Ectodermal cell (in vitro differentiated cells): Measurements from ENCODE around the gene ZNF77.
"Not testable (repeated sequence)": the region's sequence is repeated elsewhere in the genome, so short reads cannot be mapped to it uniquely, and the experiment has no call there.

Experiments
- H3K27ac ChIP-seq: 2 replicates; pipeline ENCODE4 v1.7.0; 2013; ENCODE audit warnings: mild to moderate bottlenecking, low read depth, low read length; ENCODE audit not compliant: insufficient read depth, poor library complexity, severe bottlenecking
- H3K27me3 ChIP-seq: 2 replicates; pipeline ENCODE4 v1.7.0; 2013; ENCODE audit warnings: mild to moderate bottlenecking, low read length; ENCODE audit not compliant: insufficient read depth, control insufficient read depth, poor library complexity, severe bottlenecking
- H3K36me3 ChIP-seq: one replicate; pipeline ENCODE4 v1.7.0; 2013; ENCODE audit warnings: low read length; ENCODE audit not compliant: control insufficient read depth, insufficient read depth
- H3K4me1 ChIP-seq: one replicate; pipeline ENCODE4 v1.7.0; 2013; ENCODE audit warnings: low read length; ENCODE audit not compliant: control insufficient read depth, insufficient read depth
- H3K4me3 ChIP-seq: 2 replicates; pipeline ENCODE4 v1.7.0; 2013; ENCODE audit warnings: low read depth, low read length, control low read depth; ENCODE audit not compliant: insufficient read depth
- H3K9me3 ChIP-seq: 2 replicates; pipeline ENCODE4 v1.7.0; 2013; ENCODE audit warnings: mild to moderate bottlenecking, low read length, moderate library complexity; ENCODE audit not compliant: control insufficient read depth
- WGBS, 2 experiments: methylation state at CpG; one replicate each; pipeline ENCODE4 v1.1.7; 2013; ENCODE audit warnings: missing lambda C conversion rate in 2 of 2; 5-methylcytosine and 5-hydroxymethylcytosine counted together

The ZNF77 gene

DNA sequence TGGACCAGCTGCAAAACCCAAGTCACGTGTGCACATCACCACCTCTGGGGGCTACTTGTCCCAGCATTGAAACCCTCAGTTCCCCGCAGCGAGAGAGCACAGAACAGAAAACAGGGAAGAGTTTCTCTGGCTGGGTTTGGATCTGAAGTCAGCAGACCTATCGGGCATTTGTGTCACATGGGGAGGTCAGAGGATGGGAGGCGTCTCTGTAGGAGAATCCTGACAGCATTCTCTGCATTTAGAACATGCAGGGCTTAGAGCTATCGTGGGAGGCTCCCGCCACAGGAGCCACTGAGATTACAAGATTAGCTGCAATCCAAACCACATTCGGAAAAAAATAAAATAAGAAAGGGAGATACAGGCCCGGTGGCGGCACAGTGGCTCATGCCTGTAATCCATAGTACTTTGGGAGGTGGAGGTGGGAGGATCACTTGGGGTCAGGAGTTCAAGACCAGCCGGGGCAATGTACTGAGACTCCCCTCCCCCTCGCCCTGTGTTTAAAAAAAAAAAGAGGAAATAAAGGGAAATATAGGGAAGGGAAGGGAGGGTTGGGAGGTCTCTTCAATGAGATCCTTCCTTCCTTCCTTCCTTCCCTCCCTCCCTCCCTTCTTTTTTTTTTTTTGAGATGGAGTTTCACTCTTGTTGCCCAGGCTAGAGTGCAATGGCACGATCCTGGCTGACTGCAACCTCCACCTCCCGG, 29.7 kb upstream of the ZNF77 start:
- Histone ChIP-seq H3K4me1 (peaks cover 14% of the 10 kb centered on the region), H3K27ac (no peak overlapping the region), H3K36me3 (no peaks in the 10 kb centered on the region), H3K27me3 (peaks cover 65% of the 10 kb centered on the region), H3K9me3 (no peaks in the 10 kb centered on the region), H3K4me3 (no peak overlapping the region)
- 57 to 58% methylated on average over 13 to 14 of the region's 14 CpGs for WGBS, 2 experiments

DNA sequence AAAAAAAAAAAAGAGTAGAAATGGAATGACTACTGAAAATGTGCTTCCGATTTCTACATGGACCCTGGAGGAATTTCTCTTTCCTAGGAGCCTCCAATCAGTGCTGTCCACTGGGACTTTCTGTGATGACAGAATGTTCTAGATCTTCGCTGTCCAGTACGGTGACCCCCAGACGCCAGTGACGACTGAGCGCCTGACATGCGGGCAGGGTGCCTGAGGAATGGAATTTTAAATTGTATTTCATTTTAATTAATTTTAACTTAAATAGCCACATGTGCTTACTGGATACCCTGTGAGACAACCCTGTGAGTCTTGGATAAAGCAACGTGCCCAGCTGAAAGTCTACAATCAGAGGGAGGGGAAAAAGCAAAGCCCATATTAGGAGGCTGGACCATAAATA, 28.5 kb upstream of the ZNF77 start:
- H3K27ac ChIP-seq = no peak overlapping the region
- H3K4me1 ChIP-seq = peaks cover 14% of the 10 kb centered on the region
- WGBS, 2 experiments = 89 to 90% methylated on average over 7 to 8 of the region's 8 CpGs
- no peak overlapping the region for H3K4me3 ChIP-seq
- no peaks in the 10 kb centered on the region for H3K9me3 ChIP-seq
- H3K36me3 ChIP-seq = no peaks in the 10 kb centered on the region
- H3K27me3 ChIP-seq = peaks cover 53% of the 10 kb centered on the region

DNA sequence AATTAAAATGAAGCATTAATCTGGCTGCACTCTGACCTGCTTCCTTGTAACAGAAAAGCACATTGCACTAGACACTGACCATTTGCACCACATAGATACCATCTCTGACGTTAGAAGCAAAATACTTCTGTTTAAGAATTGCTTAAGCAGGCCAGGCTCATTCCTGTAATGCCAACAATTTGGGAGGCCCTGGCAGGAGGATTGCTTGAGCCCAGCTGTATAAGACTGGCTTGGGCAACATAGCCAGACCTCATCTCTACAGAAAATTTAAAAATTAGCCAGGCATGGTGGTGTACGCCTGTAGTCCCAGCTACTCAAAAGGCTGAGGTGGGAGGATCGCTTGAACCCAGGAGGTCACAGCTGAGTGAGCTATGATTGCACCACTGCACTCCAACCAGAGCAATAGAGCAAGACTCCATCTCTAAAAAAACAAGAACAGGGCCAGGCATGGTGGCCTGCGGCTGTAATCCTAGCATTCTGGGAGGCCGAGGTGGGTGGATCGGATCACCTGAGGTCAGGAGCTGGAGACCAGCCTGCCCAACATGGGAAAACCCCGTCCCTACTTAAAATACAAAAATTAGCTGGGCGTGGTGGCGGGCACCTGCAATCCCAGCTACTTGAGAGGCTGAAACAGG, 25.5 kb upstream of the ZNF77 start:
- Histone ChIP-seq H3K4me3 (no peak overlapping the region), H3K27ac (no peak overlapping the region), H3K9me3 (no peaks in the 10 kb centered on the region), H3K27me3 (peaks cover 26% of the 10 kb centered on the region), H3K36me3 (no peaks in the 10 kb centered on the region), H3K4me1 (no peaks in the 10 kb centered on the region)
- WGBS, 2 experiments = 85 to 86% methylated on average over 9 of the region's 9 CpGs

DNA sequence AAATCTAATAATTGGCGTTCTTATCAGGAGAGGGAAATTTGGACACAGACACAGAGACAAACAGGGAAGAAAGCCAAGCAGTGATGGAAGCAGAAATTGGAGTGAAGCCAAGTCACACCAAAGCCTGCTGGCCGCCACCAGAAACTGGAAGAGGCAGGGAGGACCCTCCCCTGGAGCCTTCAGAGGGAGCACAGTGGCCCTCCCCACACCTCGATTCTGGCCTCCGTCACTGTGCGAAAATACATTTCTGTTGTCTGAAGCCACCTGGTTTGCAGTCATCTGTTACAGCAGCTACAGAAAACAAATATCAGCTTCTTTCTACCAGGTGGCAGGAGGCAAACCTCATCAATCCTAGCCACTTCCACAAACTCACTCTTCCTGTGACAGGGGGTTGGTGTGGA, 24.3 kb upstream of the ZNF77 start:
- Histone ChIP-seq H3K4me3 (no peak overlapping the region), H3K9me3 (no peaks in the 10 kb centered on the region), H3K27me3 (peaks cover 13% of the 10 kb centered on the region), H3K27ac (no peak overlapping the region), H3K4me1 (no peaks in the 10 kb centered on the region), H3K36me3 (no peaks in the 10 kb centered on the region)
- WGBS, 2 experiments = 90% methylated on average over 5 of the region's 5 CpGs

DNA sequence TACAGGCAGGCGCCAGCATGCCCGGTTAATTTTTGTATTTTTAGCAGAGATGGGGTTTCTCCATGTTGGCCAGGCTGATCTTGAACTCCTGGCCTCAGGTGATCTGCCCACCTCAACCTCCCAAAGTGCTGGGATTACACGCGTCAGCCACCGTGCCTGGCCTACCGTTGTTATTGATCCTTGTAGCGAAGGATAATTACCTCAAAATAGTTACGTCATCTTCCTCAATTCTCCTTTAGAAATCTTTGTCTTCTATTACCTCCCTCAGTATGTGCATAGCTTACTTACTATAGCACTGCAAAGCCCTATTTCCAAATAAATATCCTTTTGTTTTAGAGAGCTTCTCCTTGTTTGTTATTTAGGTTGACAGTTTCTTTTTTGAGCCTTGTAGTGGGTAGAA, 23.2 kb upstream of the ZNF77 start:
- WGBS, 2 experiments = 87% methylated on average over 8 of the region's 8 CpGs
- no peaks in the 10 kb centered on the region for H3K36me3 ChIP-seq
- no peaks in the 10 kb centered on the region for H3K4me1 ChIP-seq
- peaks cover 5% of the 10 kb centered on the region for H3K27me3 ChIP-seq
- H3K9me3 ChIP-seq = no peaks in the 10 kb centered on the region
- H3K4me3 ChIP-seq = no peak overlapping the region
- H3K27ac ChIP-seq = no peak overlapping the region

DNA sequence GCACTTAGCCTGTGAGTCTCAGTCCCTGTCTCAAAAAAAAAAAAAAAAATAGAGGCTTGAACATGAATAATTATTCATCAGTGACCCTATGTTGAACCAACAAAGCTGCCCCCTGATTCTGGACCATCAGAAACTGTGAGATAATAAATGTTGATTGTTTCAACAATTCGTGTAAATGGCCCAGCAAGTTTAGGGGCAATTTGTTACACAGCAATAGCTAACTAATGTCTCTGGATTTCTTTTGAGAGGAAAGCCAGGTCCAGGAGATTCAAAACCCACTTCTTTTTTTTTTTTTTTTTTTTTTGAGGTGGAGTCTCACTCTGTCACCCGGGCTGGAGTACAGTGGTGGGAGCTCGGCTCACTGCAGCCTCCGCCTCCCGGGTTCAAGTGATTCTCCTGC, 20.1 kb upstream of the ZNF77 start:
- Histone ChIP-seq H3K27me3 (no peaks in the 10 kb centered on the region), H3K4me3 (no peak overlapping the region), H3K9me3 (no peaks in the 10 kb centered on the region), H3K27ac (no peak overlapping the region), H3K36me3 (no peaks in the 10 kb centered on the region), H3K4me1 (no peaks in the 10 kb centered on the region)
- WGBS, 2 experiments = 87 to 91% methylated on average over 5 of the region's 5 CpGs

DNA sequence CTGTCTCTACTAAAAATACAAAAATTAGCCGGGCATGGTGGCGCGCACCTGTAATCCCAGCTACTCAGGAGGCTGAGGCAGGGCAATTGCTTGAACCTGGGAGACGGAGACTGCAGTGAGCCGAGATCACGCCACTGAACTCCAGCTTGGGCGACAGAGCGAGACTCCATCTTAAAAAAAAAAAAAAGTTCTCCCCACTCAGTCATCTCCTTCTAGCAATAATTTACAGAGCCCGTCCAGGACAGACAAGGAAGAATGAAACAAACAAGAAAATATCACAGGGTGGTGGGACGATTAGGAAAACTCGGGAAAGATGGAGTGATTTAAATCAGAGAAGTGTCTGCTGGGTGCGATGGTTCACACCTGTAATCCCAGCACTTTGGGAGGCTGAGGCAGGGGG, 18.9 kb upstream of the ZNF77 start:
- not testable (repeated sequence) for H3K27me3 ChIP-seq, H3K4me3 ChIP-seq, H3K36me3 ChIP-seq, H3K27ac ChIP-seq, H3K9me3 ChIP-seq, H3K4me1 ChIP-seq
- 90 to 92% methylated on average over 12 of the region's 12 CpGs for WGBS, 2 experiments

DNA sequence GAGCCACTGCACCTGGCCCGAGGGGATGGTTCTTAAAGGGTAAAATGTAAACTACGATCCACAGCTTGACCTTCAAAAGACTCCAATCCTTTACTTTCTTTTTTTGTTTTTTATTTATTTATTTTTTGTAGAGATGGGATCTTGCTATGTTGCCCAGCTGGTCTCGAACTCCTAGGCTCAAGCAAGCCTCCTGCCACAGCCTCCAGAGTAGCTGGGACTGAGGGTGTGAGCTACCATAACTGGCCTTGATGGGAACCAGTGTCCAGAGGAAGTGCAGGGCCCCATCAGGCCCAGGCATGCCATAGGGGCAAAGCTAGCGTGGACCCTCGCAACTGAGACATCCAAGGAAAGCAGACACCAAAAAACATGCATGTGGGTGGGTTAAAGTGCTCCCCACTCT, 18.4 kb upstream of the ZNF77 start:
- Histone ChIP-seq H3K4me3 (no peak overlapping the region), H3K9me3 (no peaks in the 10 kb centered on the region), H3K27me3 (no peaks in the 10 kb centered on the region), H3K4me1 (no peaks in the 10 kb centered on the region), H3K36me3 (no peaks in the 10 kb centered on the region), H3K27ac (no peak overlapping the region)
- WGBS, 2 experiments = 88 to 91% methylated on average over 4 to 5 of the region's 5 CpGs

DNA sequence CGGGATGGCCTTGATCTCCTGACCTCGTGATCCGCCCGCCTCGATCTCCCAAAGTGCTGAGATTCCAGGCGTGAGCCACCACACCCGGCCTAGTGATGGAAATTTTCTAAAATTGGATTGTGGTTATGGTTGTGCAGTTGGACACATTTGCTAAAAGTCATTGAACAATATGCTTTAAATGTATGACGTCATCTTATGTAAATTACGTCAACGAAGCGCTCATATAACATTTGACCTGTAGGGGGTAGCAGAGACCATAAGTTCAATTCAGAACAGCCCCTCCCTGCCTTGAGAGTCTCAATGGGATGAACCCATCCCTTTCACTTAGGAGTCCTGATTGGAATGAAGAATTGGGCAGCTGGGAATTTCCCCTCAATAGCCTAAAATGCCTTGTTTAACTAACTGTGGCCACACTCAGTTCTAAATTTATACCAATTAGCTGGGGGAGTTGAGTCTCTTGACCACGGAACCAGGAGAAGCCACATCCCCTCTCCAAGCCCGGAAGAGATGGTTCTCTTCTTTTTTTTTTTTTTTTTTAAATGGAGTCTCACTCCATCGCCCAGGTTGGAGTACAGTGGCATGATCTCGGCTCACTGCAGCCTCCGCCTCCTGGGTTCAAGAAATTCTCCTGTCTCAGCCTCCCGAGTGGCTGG, 17.4 kb upstream of the ZNF77 start:
- Histone ChIP-seq H3K9me3 (no peaks in the 10 kb centered on the region), H3K4me1 (no peaks in the 10 kb centered on the region), H3K27ac (no peak overlapping the region), H3K27me3 (no peaks in the 10 kb centered on the region), H3K4me3 (no peak overlapping the region), H3K36me3 (no peaks in the 10 kb centered on the region)
- 49 to 55% methylated on average over 17 of the region's 17 CpGs for WGBS, 2 experiments

DNA sequence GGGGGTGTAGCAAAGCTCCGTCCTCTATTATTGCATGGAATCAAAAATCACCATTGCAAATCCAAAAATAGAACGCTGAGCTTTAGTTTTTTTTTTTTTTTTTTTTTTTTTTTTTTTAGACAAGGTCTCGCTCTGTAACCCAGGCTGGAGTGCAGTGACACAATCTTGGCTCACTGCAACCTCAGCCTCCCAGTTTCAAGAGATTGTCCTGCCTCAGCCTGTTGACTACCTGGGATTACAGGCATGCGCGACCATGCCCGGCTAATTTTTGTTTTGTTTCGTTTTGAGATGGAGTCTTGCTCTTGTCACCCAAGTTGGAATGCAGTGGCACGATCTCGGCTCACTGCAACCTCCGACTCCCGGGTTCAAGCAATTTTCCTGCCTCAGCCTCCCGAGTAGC, 15.3 kb upstream of the ZNF77 start:
- Histone ChIP-seq H3K27ac (no peak overlapping the region), H3K4me3 (no peak overlapping the region), H3K36me3 (no peaks in the 10 kb centered on the region), H3K4me1 (no peaks in the 10 kb centered on the region), H3K9me3 (no peaks in the 10 kb centered on the region), H3K27me3 (no peaks in the 10 kb centered on the region)
- 93 to 94% methylated on average over 12 of the region's 12 CpGs for WGBS, 2 experiments
